Smooth muscle cell of trachea (primary cell): ENCODE measurements around the gene OSGIN1. TPM values are rescaled to one million over a fixed set of nuclear protein-coding genes. Genes with fewer than 3 reads are reported as not detected.

Experiments
- total RNA-seq: library from RNA; depleted of rRNA; stranded (reverse); fragments of >200 nt; gene quantifications from 2 replicates; pipeline ENCODE4 v1.2.1, GENCODE V29; 2014

The OSGIN1 gene
- total RNA-seq = 3.8 and 10.3 TPM in 2 replicates

DNA sequence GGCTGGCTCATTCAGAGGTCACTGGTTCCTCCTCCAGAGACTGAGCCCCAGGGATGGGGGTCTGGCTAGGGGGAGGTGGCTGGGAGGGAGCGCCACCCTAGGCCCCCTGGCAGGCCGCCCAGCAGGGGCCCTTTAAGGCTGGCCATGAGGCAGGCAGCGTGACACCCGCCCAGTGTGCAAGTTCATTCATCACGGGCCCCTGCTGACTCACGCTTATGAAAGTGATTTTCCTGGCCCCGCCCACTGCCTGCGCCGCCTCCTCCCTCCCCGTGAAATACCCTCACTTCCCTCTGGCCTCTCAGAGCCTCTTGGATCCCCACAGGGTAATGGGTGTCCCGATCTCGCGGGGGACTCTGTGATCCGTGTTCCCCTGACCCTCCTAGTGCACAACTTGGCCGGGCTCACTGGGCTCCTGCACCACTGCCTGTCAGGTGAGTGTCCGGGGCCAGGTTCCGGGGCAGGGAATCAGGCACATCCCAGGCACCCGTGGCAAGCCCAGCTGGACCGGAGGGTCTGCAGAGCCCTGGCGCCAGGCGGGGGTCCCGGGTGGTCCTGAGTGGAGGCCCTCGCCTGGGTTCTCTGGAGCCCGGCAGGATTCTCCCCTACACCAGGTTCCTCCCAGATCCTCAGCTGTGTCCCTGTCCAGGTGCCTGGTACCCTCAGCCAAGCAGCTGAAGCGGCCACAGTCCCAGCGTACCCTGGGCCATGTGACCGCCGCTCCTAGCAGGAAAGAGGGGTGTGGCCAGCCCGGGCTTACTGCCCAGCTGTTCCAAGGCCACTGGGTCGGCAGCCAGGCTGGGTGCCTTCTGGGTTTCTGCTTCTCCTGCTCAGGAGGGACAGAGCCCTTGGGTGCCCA lies at the start of gene OSGIN1:
OSGIN1 (plus strand) TSS at position 301 of the 856 bp plus-strand sequence. CDS start 4,432 bp downstream, outside the sequence.

GRCh38 chr16:83967838-83968305 lies 14.8 kb downstream of the OSGIN1 start, which contains the start of gene NECAB2:
NECAB2 (plus strand) TSS chr16:83968244; CDS start chr16:83968649, 405 bp downstream.

Other genes starting within 250 kb of the OSGIN1 start
- gene HSBP1, start 145.3 kb upstream of the OSGIN1 start, total RNA-seq = 37.1 and 61.2 TPM in 2 replicates
- gene MLYCD, start 54.1 kb upstream of the OSGIN1 start, total RNA-seq = 4.1 and 5.1 TPM in 2 replicates
- gene NECAB2, start 15.0 kb downstream of the OSGIN1 start, total RNA-seq = under 0.01 and 0.83 TPM in 2 replicates
- gene SLC38A8, start 89.6 kb downstream of the OSGIN1 start, total RNA-seq = 0.17 TPM in 1 of 2 replicates, not detected in the other
- gene MBTPS1, start 163.7 kb downstream of the OSGIN1 start, total RNA-seq = 105 and 136 TPM in 2 replicates
- gene HSDL1, start 191.9 kb downstream of the OSGIN1 start, total RNA-seq = 17.5 and 27.2 TPM in 2 replicates
- gene DNAAF1, start 192.1 kb downstream of the OSGIN1 start, total RNA-seq = under 0.01 and 0.33 TPM in 2 replicates
- gene TAF1C, start 233.8 kb downstream of the OSGIN1 start, total RNA-seq = 23.0 and 23.1 TPM in 2 replicates
- not detected in 2 replicates for gene ADAD2, start 237.9 kb downstream of the OSGIN1 start, total RNA-seq